ENCODE data around the gene FMNL2.
"Not testable (repeated sequence)": the region's sequence is repeated elsewhere in the genome, so short reads cannot be mapped to it uniquely, and the experiment has no call there.

The FMNL2 gene

GRCh38 chr2:152466041-152466440 lies 131.1 kb downstream of the FMNL2 start:
- DNase-seq (ENCODE audit: extremely low read depth in 1 of 2, low read depth in 1 of 2) = no peak

- no peak for DNase-seq (ENCODE audit: extremely low read depth in 1 of 2, low read depth in 1 of 2)
Measured at GRCh38 chr2:152466980-152467676, 132.2 kb downstream of the FMNL2 start.

- DNase-seq (ENCODE audit: extremely low read depth in 1 of 2, low read depth in 1 of 2) = no peak
Measured at GRCh38 chr2:152467677-152468410, 132.9 kb downstream of the FMNL2 start.

GRCh38 chr2:152468899-152469692 lies 134.1 kb downstream of the FMNL2 start:
- DNase-seq (ENCODE audit: extremely low read depth in 1 of 2, low read depth in 1 of 2) = no peak

- no peak for DNase-seq (ENCODE audit: extremely low read depth in 1 of 2, low read depth in 1 of 2)
Measured at GRCh38 chr2:152470861-152471854, 136.2 kb downstream of the FMNL2 start.

- DNase-seq (ENCODE audit: extremely low read depth in 1 of 2, low read depth in 1 of 2) = no peak
Measured at GRCh38 chr2:152472481-152472887, 137.5 kb downstream of the FMNL2 start.

- DNase-seq (ENCODE audit: extremely low read depth in 1 of 2, low read depth in 1 of 2) = no peak
Measured at GRCh38 chr2:152473151-152473857, 138.3 kb downstream of the FMNL2 start.

- DNase-seq (ENCODE audit: extremely low read depth in 1 of 2, low read depth in 1 of 2) = not testable (repeated sequence)
Measured at GRCh38 chr2:152474523-152474922, 139.5 kb downstream of the FMNL2 start.

- no peak for DNase-seq (ENCODE audit: extremely low read depth in 1 of 2, low read depth in 1 of 2)
Measured at GRCh38 chr2:152475982-152476381, 141.0 kb downstream of the FMNL2 start.

- DNase-seq (ENCODE audit: extremely low read depth in 1 of 2, low read depth in 1 of 2) = no peak
Measured at GRCh38 chr2:152477347-152478092, 142.5 kb downstream of the FMNL2 start.

GRCh38 chr2:152479282-152479681 lies 144.3 kb downstream of the FMNL2 start:
- DNase-seq (ENCODE audit: extremely low read depth in 1 of 2, low read depth in 1 of 2) = no peak

GRCh38 chr2:152480821-152481399 lies 145.9 kb downstream of the FMNL2 start:
- no peak for DNase-seq (ENCODE audit: extremely low read depth in 1 of 2, low read depth in 1 of 2)

- no peak for DNase-seq (ENCODE audit: extremely low read depth in 1 of 2, low read depth in 1 of 2)
Measured at GRCh38 chr2:152481881-152482583, 147.1 kb downstream of the FMNL2 start.

GRCh38 chr2:152483276-152484063 lies 148.5 kb downstream of the FMNL2 start:
- DNase-seq (ENCODE audit: extremely low read depth in 1 of 2, low read depth in 1 of 2) = no peak

GRCh38 chr2:152485954-152486736 lies 151.2 kb downstream of the FMNL2 start:
- no peak for DNase-seq (ENCODE audit: extremely low read depth in 1 of 2, low read depth in 1 of 2)

- DNase-seq (ENCODE audit: extremely low read depth in 1 of 2, low read depth in 1 of 2) = no peak
Measured at GRCh38 chr2:152486737-152487400, 151.9 kb downstream of the FMNL2 start.
